Fibroblast of pulmonary artery (primary cell): ENCODE measurements around the gene ASPN.

Experiments used
- DNase-seq: peaks from one replicate; pipeline ENCODE4 v3.0.0-alpha.2; 2010; ENCODE audit warnings: low read depth
- H3K4me3 ChIP-seq: replicated peaks from 2 replicates; pipeline ENCODE4 v1.5.1; 2011; ENCODE audit warnings: low read depth, mild to moderate bottlenecking, control low read depth, low read length, moderate library complexity
- TF ChIP-seq, protein P1 (sequence below): IDR thresholded peaks from 2 replicates; pipeline ENCODE4 v1.5.1; 2011; ENCODE audit warnings: mild to moderate bottlenecking, control low read depth, low read length, inconsistent platforms; ENCODE audit errors: missing control alignments

The ASPN gene

DNA sequence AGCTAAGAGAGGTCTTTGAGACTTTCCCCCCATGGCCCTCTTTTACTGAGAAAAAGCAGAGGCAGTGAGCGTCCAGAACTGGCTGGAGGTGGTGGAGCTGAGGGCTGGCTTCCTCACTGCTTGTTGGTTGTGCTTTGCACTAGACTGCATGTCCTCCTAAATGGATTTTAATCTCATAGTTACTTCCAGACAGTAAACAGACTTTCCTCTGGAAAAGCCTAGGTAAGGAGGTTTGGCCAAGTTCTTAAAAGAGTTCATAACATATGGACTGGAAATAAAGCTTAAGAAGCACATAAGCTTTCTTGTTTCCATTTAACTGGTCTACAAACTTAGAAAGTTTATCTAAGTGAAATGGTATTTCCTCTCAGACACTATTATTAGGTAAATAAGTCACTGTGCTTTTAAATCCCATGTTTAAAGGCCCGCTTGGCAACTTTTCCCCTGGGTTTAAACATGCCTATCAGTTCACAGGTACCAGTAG is 2.0 kb downstream of the ASPN start:
- peak; percentile 38 for DNase-seq
- TF ChIP-seq, protein P1, sequence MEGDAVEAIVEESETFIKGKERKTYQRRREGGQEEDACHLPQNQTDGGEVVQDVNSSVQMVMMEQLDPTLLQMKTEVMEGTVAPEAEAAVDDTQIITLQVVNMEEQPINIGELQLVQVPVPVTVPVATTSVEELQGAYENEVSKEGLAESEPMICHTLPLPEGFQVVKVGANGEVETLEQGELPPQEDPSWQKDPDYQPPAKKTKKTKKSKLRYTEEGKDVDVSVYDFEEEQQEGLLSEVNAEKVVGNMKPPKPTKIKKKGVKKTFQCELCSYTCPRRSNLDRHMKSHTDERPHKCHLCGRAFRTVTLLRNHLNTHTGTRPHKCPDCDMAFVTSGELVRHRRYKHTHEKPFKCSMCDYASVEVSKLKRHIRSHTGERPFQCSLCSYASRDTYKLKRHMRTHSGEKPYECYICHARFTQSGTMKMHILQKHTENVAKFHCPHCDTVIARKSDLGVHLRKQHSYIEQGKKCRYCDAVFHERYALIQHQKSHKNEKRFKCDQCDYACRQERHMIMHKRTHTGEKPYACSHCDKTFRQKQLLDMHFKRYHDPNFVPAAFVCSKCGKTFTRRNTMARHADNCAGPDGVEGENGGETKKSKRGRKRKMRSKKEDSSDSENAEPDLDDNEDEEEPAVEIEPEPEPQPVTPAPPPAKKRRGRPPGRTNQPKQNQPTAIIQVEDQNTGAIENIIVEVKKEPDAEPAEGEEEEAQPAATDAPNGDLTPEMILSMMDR: no peak

DNA sequence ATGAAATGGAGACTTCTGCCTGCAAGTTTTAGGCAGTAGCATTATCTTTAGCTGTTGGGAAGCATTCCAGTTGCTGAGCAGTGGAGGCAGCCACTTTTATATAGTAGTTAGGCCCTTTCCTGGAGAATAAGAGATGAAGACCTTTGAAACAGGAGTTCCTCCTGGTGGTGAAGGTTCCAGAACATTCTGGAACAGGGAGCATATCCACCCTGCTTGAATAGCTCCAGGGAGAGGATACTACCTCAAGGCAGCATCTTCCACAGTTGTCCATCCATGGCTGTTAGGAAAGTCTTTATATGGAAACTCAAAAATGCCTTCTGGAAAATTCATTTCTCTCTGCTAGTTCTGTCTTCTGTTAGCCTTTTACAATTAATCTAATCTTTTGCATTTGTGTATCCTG is 3.0 kb downstream of the ASPN start:
- no peak overlapping the region for H3K4me3 ChIP-seq
- TF ChIP-seq, protein P1: no peak
- DNase-seq: no peak

More for the DNA sequence above, 2.0 kb downstream of the ASPN start:
- no peak overlapping the region for H3K4me3 ChIP-seq

DNA sequence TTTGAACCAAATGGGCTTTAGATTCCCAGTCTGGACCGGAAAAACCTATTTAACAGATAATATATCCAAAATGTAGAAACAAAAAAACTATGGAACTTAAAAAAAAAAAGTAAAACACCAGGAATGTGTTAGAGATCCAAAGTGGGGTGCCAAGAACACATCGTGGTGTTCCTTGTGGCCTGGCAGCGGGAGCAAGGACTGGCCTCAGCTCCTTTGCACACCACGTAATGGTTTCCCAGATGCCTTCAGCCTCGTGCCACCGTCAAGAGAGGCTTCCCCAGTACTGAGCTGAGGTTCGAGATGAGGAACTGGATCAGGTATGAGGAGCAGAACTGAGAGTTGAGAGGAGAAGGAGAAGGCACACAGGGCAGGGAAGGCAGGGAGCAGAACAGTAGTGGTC is 3.5 kb downstream of the ASPN start:
- TF ChIP-seq, protein P1: no peak
- H3K4me3 ChIP-seq: no peak overlapping the region
- no peak for DNase-seq

DNA sequence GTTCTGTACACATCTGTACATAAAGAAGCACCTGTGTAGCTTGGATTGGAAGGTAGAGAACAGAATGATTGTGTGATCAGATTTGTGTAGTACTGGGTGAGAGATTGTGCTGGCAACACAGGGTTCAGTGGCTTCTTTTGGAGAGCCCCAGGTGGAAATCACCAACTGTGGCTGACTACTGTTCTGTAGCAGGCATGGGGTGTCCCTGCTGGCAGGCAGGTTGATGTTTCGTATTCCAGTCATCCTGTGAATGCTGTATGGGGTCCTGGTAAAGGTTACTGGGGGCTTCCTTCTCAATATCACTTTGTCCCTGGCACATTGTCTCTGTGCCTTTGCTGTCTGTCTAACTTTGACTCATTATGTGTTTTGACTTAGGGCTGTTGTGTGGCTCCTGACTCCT is 5.3 kb downstream of the ASPN start:
- H3K4me3 ChIP-seq: no peak overlapping the region
- TF ChIP-seq, protein P1: no peak
- DNase-seq: no peak

DNA sequence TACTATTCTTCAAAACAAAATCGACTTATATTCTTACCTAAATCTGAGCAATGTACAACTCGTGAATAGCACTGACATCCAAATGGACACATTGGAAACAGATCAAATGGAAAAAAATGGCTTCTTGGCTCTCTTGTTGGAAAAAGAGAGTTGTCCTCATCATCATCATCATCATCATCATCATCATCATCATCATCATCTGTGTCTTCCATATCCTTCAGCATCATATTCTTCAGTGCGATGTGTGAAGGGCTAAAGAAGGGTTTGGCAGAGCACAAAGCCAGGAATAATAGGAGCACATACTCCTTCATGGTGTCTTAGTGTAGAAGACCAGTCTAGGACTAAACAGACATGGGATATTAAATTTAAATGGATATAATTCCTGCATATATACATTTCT is 7.7 kb downstream of the ASPN start:
- TF ChIP-seq, protein P1: no peak
- no peak for DNase-seq
- H3K4me3 ChIP-seq: no peak overlapping the region

DNA sequence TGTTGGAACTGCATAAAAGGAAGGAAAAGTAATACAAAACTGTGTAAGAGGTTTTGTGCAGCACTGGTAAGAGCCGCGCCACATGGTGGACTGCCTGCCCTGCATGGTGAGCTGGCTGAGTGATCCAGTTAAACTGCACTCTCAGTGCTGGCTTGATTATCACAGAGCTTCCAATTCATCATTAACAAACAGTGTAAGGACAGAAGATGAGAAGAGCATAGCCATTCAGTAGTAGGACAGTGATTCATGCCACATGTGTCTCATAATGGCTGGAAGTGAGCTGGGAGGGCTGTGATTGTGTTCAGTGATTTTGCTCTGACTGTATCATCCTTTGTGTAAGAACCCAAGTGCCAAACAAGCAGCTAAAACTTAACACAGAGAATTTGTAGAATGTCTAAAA is 14.1 kb downstream of the ASPN start:
- H3K4me3 ChIP-seq: no peak overlapping the region
- TF ChIP-seq, protein P1: no peak
- no peak for DNase-seq

DNA sequence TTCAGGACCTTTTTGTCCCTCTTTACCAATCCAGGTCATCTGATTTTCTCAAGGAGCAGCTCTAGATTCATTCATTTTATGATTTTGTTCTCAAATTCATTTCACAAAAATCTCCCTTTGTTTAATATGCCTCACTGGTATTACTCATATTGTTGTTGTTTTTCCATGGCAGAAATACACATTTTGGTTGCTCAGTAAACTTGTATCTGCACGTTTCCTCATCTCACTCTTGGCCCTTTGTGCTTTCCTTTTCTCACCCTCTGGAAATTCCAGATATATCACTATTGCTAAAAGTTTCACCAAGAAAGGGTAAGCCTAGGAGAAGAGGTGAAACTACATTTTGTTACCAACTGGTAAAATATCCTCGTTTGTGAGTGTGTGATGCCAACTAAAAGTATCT is 14.8 kb downstream of the ASPN start:
- no peak overlapping the region for H3K4me3 ChIP-seq
- no peak for DNase-seq
- TF ChIP-seq, protein P1: no peak
